ENCODE measurements around the gene ZNF777.

GRCh38 chr7:149415391-149416071 lies 45.3 kb downstream of the ZNF777 start:
- TF ChIP-seq CTCF (IDR thresholded peaks at IDR 0.05; ENCODE audit: low read depth, low read length), result no peak
- no peak for TF ChIP-seq EZH2phosphoT487 (IDR thresholded peaks at IDR 0.05; ENCODE audit: low read depth)

Measured in OCI-LY3 (cell line).